ENCODE results near the gene PMF1. TPM values are rescaled to one million over a fixed set of nuclear protein-coding genes. Genes with fewer than 3 reads are reported as not detected.

Gene PMF1
- total and polyA plus RNA-seq, 2 of the 13 experiments (the other 11 are each of a cell fraction or from before 2014, with no cell fraction given), result 72.5 to 89.0 TPM

GRCh38 chr1:156245451-156246232 is 32.8 kb downstream of the PMF1 start (continued):
- TF ChIP-seq SP140L (CRISPR knock-in tag; IDR thresholded peaks at IDR 0.05; ENCODE audit: borderline replicate concordance) (no peak), DPF2 (CRISPR knock-in tag; IDR thresholded peaks at IDR 0.05; ENCODE audit: borderline replicate concordance, low read depth) (no peak), IKZF5 (CRISPR knock-in tag; IDR thresholded peaks at IDR 0.05) (no peak), ZNF598 (CRISPR knock-in tag; IDR thresholded peaks at IDR 0.05; ENCODE audit: borderline replicate concordance) (peak; percentile 65; the same call in 1 of the 2 replicates), CENPX (CRISPR knock-in tag; IDR thresholded peaks at IDR 0.05) (no peak), ZFAT (CRISPR knock-in tag; conservative IDR thresholded peaks at IDR 0.05) (no peak), SRSF9 (IDR thresholded peaks at IDR 0.05; ENCODE audit: borderline replicate concordance, insufficient read depth, low read depth, low read length, poor library complexity, severe bottlenecking) (no peak), ATF6 (CRISPR knock-in tag; conservative IDR thresholded peaks at IDR 0.05) (no peak), ZNF230 (CRISPR knock-in tag; IDR thresholded peaks at IDR 0.05) (no peak), ZNF121 (CRISPR knock-in tag; IDR thresholded peaks at IDR 0.05) (no peak), RBM22 (optimal IDR thresholded peaks at IDR 0.05; ENCODE audit: low read length) (peak; percentile 20), ZNF510 (CRISPR knock-in tag; IDR thresholded peaks at IDR 0.05; ENCODE audit: low read depth) (no peak), KAT8 (CRISPR knock-in tag; IDR thresholded peaks at IDR 0.05) (no peak), ZNF678 (CRISPR knock-in tag; IDR thresholded peaks at IDR 0.05) (no peak), CBX1 (IDR thresholded peaks at IDR 0.05; ENCODE audit: low read depth) (no peak), STAG1 (CRISPR knock-in tag; IDR thresholded peaks at IDR 0.05) (no peak), ZNF629 (CRISPR knock-in tag; conservative IDR thresholded peaks at IDR 0.05) (no peak), ZFP62 (CRISPR knock-in tag; IDR thresholded peaks at IDR 0.05) (no peak), SKI (IDR thresholded peaks at IDR 0.05; ENCODE audit: partially characterized antibody) (no peak), SNAPC2 (CRISPR knock-in tag; IDR thresholded peaks at IDR 0.05) (no peak), ZNF382 (CRISPR knock-in tag; IDR thresholded peaks at IDR 0.05; ENCODE audit: borderline replicate concordance) (no peak), ATF7 (IDR thresholded peaks at IDR 0.05) (no peak), ATF7 (CRISPR knock-in tag; IDR thresholded peaks at IDR 0.05) (peak; percentile 64), MIER2 (CRISPR knock-in tag; IDR thresholded peaks at IDR 0.05) (no peak), TFDP1 (CRISPR knock-in tag; IDR thresholded peaks at IDR 0.05; ENCODE audit: borderline replicate concordance) (peak; percentile 47; the same call in 1 of the 2 replicates)
- TF ChIP-seq, protein P1, sequence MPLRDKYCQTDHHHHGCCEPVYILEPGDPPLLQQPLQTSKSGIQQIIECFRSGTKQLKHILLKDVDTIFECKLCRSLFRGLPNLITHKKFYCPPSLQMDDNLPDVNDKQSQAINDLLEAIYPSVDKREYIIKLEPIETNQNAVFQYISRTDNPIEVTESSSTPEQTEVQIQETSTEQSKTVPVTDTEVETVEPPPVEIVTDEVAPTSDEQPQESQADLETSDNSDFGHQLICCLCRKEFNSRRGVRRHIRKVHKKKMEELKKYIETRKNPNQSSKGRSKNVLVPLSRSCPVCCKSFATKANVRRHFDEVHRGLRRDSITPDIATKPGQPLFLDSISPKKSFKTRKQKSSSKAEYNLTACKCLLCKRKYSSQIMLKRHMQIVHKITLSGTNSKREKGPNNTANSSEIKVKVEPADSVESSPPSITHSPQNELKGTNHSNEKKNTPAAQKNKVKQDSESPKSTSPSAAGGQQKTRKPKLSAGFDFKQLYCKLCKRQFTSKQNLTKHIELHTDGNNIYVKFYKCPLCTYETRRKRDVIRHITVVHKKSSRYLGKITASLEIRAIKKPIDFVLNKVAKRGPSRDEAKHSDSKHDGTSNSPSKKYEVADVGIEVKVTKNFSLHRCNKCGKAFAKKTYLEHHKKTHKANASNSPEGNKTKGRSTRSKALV (CRISPR knock-in tag; IDR thresholded peaks at IDR 0.05), result 0 out of 2 replicates have a peak, but pooled peaks have one; percentile 22

All from HepG2 (cell line).